Glomerular visceral epithelial cell (primary cell): ENCODE data around the gene F7.
"Not testable (repeated sequence)": the region's sequence is repeated elsewhere in the genome, so short reads cannot be mapped to it uniquely, and the experiment has no call there.

ENCODE experiments used
- DNase-seq: peaks from one replicate; pipeline ENCODE4 v3.0.0-alpha.2; 2016; ENCODE audit errors: extremely low spot score

F7 gene

DNA sequence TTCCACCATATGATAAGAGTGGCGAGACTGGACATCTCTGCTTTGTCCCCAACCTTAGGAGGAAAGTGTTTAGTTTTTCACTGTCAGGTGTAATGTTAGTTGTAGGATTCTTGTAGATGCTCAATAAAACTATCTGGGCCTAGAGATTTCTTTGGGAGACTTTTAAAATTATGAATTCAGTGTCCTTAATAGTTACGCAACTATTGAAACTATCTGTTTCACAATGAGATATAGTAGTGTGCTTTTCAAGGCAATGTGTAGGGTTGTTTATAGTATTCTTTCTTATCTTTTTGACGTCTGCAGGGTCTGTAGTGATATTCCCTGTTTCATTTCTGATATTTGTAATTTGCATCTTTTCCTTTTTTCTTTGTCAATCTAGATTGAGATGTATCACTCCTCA, 33.2 kb upstream of the F7 start:
- no peak for DNase-seq

DNA sequence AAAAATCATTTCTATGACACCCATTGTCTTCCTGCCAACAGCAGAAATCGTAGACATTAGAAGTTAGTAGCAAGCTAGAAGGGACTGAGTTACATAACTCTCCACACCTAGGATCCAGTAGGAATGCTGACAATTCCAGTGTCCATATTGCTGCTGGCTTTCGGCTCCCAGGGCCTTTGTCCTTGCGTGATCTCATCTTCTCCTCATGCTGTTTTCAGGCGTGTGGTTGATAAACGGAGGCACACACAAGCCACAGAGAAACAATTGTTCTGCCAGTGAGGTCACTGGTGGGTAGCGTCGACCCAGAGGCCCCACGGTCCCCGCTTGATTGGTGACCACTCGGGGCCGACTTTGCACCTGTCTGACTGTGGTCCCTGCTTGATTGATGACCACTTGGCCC, 31.6 kb upstream of the F7 start:
- no peak for DNase-seq

- no peak for DNase-seq
Observed at GRCh38 chr13:113074401-113074800, 31.2 kb upstream of the F7 start.

DNA sequence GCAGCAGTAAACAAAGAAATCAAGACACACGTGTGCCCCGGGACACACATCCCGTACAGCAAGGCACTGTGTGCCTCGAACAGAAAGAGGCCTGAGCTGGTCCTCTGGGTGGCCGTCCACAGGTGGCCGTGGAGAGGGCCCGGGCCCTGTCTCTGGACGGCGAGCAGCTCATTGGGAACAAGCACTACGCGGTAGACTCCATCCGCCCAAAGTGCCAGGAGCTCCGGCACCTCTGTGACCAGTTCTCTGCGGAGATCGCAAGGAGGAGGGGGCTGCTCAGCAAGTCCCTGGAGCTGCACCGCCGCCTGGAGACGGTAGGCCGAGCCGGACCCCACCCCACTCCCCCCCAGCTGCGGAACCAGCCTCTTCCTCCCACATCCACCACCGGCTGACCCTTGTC, 30.7 kb upstream of the F7 start:
- no peak for DNase-seq

GRCh38 chr13:113075711-113076110, 29.9 kb upstream of the F7 start:
- no peak for DNase-seq

- DNase-seq: no peak
Observed at GRCh38 chr13:113076681-113077401, 28.8 kb upstream of the F7 start.

DNA sequence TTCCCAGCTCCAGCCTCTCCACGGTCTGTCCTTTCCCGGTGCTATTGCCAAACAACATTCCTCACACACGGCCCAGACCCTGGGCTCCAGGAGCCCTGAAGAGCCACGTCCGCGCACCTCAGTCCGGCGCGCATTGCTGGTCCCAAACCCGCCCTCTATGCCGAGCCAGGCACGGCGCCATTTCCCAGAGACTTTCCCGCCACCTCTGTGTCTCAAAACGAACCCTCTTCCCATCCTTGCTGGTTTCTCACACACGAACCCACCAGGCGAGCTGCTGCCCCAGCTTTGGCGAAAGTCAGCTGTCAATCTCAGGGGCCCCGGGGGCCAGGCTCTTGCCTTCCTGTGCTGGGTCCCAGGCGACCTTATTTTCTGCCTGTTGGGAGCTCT, 28.0 kb upstream of the F7 start:
- DNase-seq: no peak

GRCh38 chr13:113077953-113078901, 27.4 kb upstream of the F7 start:
- no peak for DNase-seq

DNA sequence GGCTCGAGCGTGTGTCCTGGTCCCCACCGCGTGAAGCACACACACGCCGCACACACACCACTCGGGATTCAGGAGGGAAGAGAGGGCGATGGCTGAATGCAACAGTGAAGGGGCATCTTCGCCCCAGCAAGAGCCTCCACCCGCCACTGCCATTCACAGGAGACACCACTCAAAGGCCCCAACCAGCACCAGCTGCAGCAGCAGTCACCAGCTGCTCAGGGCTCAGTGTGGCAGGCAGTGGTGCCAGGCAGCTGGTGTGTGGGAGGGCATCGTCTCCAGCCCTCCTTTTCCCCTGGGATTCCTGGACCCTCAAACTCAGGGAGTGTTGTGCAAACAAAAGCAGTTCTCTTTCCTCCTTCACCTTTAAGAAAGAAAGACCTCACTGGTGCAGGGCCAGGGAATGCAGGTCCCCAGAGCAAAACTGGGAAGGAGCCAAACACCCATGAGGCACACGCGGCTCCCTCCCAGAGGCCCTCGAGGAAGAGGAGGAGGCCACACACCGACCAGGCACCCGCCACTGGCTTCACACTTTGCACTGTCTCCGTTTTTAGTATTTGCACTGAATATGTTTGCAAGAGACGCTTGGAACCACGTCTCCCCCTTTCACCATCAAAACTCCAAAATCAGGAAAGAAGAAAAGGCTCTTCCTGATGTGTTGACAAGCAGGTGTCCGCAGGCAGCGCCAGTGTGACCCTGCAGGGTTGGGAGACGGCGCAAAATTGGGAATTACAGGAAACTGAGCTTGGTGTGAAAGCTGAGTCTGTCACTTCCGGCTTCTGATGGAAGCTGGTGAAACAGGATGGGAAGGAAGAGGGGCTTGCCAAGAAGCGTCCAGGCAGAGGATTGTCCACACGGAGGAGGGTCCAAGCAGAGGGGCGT, 26.4 kb upstream of the F7 start:
- DNase-seq: no peak

GRCh38 chr13:113079781-113080080, 25.9 kb upstream of the F7 start:
- not testable (repeated sequence) for DNase-seq

GRCh38 chr13:113080361-113080831, 25.2 kb upstream of the F7 start:
- DNase-seq: no peak

- no peak for DNase-seq
Observed at GRCh38 chr13:113080901-113081521, 24.6 kb upstream of the F7 start.

DNA sequence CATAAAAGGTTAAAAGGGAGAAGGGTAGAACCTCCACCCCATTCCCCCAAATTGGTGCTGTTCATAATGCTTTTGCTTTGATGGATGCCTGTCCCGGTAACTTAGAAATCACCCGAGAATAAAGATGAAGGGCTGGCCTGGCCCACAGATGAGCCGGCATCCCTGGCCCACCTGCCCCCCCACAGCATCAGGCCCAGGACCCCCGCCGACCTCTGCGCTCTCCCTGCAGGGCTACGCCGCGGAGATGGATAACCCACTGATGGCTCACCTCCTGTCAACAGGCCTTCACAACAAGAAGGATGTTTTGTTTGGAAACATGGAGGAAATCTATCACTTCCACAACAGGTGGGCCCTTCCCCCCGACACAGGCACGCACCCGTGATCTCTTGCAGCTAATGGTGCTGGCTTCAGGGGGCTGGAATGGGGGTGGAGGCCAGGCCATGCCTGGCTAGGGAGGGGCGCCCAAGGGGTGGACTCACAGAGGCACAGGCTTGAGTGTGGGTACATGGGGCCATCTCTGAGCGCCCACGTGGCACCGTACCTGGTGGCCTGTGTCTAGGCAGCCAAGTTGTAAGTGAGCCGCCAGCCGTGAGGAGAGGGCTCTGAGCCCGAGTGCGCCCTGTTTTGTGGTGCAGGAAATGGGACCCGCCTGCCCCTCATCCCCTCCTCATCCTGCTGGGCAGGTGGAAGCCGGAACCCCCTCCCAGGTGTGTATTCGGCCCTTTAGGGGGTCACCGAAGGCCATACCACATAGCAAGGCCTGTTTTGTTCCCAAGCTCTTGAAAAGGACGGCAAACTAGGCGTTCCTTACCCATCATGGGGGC, 23.2 kb upstream of the F7 start:
- no peak for DNase-seq

GRCh38 chr13:113083022-113083373, 22.6 kb upstream of the F7 start:
- no peak for DNase-seq

DNA sequence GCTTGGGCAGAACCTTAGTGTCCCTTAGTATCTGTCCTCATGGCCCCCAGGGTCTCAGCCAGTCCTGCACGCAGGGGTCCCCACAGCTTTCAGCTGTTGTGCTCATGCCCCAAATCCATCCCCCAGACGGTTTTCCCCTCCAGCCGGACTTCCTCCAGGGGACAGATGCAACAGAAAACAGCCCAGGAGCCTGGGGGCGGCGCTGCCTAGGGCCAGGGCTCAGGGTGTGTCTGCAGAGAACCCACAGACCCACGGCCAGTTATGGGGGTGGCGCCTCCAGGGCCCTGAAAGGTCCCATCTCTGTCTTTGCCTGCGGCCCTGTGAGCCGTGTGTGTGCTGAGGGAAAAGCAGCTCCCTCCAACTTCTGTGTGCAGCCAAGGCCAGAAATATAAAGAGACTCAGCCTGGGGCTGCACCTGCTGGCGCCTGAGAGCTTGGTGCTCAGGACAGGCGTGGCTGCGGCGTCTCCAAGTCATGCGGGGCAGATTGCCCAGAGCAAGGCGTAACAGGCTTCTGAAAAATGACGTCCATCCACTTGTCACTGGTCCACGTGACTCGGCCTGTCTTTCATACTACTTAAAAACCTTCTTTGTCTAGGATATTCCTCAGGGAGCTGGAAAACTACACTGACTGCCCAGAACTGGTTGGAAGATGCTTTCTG, 22.1 kb upstream of the F7 start:
- DNase-seq: no peak

DNA sequence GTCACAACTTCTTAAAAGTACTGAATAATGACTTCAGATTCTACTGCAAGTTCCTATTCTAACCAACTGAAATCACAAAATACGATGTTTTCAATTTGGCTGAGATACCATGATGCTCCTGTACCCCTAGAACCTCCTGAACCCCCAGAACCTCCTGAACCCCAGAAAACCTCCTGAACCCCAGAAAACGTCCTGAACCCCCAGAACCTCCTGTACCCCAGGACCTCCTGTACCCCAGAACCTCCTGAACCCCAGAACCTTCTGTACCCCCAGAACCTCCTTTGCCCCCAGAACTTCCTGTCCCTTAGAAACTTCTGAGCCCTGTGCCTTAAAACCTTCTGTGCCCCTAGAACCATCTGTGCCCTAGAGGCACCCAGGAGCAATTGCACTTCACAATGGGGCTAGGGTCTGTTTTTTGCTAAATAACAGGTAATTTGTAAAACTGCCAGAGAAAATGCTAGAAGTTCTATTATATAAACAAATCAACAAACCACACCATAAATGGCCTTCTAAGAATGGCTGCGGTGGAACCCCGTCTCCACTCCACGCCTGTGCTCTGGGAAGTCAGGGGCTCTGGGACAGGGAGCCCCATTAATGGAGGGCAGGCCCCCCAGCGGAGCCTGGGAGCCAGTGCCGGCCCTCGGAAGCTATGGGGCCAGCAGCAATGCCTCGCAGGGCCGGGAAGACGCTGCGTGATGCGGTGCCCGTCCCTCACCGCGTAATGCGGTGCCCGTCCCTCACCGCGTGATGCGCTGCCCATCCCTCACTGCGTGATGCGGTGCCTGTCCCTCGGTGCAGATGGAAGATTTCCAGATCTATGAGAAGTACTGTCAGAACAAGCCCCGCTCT, 21.3 kb upstream of the F7 start:
- no peak for DNase-seq

- DNase-seq: no peak
Observed at GRCh38 chr13:113084943-113085540, 20.5 kb upstream of the F7 start.

DNA sequence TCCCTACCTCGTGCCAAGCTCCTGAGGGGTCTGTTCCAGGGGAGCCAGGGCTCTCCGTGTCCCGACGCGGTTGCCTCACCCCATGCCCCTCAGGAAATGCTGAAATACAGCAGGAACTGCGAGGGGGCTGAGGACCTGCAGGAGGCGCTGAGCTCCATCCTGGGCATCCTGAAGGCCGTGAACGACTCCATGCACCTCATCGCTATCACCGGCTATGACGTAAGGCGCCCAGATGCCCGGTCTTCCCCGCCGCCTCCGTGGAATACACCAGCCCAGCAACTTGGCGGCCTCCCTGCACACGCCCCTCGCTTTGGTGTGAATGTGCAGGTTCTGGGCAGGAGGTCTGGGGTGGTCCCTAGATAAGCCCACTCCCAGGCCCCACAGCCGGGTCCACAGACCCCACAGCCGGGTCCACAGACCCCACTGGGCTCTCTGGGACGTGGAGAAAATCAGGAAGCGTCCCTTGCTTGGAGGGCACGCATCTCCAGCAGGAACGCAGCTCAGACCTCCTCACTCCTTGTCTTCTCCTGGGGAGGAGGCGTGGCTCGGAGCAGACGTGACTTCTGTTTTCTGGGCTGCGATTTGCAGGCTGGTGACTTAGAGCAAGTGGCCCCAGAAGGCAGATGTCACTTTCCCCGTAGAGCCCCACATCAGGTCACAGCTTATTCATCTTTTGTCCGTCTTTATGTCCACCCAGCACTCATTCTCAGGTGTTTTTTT, 19.4 kb upstream of the F7 start:
- DNase-seq: no peak
